GM19438 (cell line): ENCODE data around the gene CTDSP1.

ENCODE experiments used
- ATAC-seq: cut with Tn5 transposase; IDR thresholded peaks from one replicate; pipeline ENCODE4 v1.9.1; 2021; ENCODE audit warnings: low read depth; ENCODE audit not compliant: unreplicated experiment

The CTDSP1 gene

DNA sequence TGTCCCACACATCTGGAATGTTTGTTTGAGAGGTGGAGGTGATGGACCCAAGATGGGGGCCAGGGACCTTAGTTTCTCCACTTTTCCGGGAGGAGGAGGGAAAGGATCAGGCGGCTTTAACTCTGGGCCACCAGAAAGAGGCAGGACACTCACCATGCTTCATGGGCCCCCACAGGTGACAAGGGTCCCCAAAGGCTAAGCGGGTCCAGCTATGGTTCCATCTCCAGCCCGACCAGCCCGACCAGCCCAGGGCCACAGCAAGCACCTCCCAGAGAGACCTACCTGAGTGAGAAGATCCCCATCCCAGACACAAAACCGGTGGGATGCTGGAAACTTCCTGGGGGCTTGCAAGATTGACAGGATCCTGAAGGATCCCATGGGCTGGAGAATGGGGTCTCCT, 16.9 kb upstream of the CTDSP1 start:
- ATAC-seq: no peak

- no peak for ATAC-seq
Observed at GRCh38 chr2:218383892-218384519, 15.7 kb upstream of the CTDSP1 start.

GRCh38 chr2:218384975-218385374, 14.7 kb upstream of the CTDSP1 start:
- no peak for ATAC-seq

- ATAC-seq: peak; percentile 9
Observed at GRCh38 chr2:218386505-218387368, 12.9 kb upstream of the CTDSP1 start.

DNA sequence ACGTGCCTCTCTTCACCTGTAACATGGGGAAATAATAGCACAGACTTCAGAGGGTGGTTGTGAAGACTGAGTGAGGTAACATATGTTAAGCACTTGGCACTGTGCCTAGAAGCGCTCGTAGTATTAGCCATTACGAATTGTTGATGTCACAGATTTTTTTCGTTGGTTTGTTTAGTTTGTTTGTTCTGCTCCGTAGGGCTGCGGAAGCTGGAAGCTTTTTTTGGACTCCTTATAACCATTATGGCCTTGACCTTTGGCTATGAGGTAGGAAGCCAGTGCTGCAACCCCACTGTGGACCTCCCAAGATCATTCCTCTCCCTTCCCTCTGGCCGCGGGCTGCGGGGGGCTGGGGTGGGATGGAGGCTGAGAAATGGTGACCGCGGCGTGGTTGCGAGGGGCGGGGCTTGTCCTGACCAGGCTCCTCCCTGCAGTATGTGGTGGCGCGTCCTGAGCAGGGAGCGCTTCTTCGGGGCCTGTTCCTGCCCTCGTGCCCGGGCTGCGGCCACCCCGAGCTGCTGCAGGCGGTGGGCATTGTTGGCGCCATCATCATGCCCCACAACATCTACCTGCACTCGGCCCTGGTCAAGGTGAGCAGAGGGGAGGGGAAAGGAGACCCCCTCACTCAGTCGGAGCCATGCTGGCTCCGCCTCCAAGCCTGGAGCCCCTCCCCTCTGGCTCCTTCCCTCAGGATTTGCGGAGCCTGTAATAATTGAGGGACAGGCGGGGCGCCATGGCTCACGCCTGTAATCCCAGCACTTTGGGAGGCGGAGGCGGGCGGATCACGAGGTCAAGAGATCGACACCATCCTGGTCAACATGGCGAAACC, 12.1 kb upstream of the CTDSP1 start:
- ATAC-seq: peak; percentile 60

GRCh38 chr2:218389333-218390150, 10.1 kb upstream of the CTDSP1 start:
- no peak for ATAC-seq

DNA sequence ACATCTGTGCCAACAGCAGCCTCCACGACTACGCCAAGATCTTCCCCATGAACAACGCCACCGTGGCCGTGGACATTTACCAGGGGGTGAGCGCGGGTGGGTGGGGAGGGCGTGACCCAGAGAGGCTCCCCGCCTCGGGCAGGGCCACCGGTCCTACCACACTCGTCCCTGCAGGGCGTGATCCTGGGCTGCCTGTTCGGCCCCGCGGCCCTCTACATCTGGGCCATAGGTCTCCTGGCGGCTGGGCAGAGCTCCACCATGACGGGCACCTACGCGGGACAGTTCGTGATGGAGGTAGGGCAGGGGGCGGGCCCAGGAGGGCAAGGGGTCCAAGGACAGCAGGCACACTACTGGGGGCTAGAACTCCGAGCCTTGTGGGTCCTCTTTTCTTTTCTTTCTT, 8.5 kb upstream of the CTDSP1 start:
- ATAC-seq: no peak

DNA sequence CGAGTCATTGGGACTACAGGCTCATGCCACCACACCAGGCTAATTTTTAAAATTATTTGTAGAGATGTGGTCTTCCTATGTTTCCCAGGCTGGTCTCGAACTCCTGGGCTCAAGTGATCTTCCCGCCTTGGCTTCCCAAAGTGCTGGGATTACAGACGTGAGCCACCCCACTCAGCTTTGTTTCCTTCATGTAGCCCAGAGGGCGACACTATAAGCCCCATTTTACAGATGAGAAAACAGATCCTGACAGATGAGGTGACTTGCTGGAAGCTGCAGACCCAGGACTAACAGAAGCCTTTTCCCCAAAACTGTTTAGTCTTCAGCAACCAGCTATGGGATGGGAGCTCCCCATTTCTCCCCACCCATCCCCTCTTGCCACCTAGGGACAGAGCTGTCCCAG, 7.2 kb upstream of the CTDSP1 start:
- ATAC-seq: no peak

DNA sequence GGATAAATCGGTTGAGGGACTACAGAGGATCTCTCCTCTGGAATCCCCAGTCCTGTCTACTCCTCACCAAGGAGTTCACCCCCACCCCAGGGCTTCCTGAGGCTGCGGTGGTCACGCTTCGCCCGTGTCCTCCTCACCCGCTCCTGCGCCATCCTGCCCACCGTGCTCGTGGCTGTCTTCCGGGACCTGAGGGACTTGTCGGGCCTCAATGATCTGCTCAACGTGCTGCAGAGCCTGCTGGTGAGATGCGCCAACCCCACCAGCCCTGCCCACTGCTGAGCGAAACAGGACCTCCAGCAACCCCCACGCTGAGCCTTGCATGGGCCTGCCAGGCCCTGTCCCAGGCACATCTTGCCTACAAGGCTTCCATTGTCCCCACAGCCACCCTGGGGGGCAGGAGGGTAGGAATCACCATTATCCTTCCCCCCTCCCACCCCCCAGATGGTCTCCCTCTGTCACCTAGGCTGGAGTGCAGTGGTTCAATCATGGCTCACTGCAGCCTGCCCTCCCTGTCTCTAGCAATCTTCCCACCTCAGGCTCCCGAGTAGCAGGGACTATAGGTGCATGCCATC, 6.7 kb upstream of the CTDSP1 start:
- ATAC-seq: no peak

- ATAC-seq: no peak
Observed at GRCh38 chr2:218393750-218394290, 5.8 kb upstream of the CTDSP1 start.

- ATAC-seq: no peak
Observed at GRCh38 chr2:218394298-218395089, 5.2 kb upstream of the CTDSP1 start.

DNA sequence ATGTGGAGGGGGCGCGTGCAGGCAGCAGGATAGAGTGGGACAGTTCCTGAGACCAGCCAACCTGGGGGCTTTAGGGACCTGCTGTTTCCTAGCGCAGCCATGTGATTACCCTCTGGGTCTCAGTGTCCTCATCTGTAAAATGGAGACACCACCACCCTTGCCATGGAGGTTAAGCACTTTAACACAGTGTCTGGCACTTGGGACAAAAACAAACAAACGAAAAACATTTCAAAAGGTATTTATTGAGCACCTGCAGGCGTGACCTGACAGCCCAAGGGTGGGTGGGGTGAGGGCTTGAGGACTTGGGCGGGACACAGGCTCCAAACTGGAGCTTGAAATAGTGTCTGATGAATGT, 4.6 kb upstream of the CTDSP1 start:
- ATAC-seq: no peak

- ATAC-seq: no peak
Observed at GRCh38 chr2:218395456-218395825, 4.2 kb upstream of the CTDSP1 start.

GRCh38 chr2:218395826-218396687, 3.6 kb upstream of the CTDSP1 start:
- peak; percentile 36 for ATAC-seq

- no peak for ATAC-seq
Observed at GRCh38 chr2:218396688-218397462, 2.8 kb upstream of the CTDSP1 start.

DNA sequence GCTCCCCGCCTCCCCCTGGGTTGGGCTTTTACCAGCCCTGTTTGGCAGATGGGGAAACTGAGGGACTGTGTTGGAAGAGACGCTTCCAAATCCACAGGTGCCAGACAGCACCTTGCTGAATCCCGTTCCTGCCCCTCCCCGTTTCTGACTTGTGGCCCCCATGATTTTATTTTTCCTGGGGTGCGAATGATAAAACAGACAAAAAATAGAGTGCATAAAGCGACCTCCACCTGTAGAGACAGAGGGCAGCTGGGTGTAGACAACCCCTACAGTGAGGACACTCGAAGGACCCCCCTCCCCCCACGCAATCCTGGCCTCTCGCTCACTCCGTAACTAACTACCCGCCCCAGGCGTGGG, 2.2 kb upstream of the CTDSP1 start:
- no peak for ATAC-seq

- peak; percentile 19 for ATAC-seq
Observed at GRCh38 chr2:218397820-218398436, 1.7 kb upstream of the CTDSP1 start.
